ENCODE data around the gene AGBL5.

The AGBL5 gene

DNA sequence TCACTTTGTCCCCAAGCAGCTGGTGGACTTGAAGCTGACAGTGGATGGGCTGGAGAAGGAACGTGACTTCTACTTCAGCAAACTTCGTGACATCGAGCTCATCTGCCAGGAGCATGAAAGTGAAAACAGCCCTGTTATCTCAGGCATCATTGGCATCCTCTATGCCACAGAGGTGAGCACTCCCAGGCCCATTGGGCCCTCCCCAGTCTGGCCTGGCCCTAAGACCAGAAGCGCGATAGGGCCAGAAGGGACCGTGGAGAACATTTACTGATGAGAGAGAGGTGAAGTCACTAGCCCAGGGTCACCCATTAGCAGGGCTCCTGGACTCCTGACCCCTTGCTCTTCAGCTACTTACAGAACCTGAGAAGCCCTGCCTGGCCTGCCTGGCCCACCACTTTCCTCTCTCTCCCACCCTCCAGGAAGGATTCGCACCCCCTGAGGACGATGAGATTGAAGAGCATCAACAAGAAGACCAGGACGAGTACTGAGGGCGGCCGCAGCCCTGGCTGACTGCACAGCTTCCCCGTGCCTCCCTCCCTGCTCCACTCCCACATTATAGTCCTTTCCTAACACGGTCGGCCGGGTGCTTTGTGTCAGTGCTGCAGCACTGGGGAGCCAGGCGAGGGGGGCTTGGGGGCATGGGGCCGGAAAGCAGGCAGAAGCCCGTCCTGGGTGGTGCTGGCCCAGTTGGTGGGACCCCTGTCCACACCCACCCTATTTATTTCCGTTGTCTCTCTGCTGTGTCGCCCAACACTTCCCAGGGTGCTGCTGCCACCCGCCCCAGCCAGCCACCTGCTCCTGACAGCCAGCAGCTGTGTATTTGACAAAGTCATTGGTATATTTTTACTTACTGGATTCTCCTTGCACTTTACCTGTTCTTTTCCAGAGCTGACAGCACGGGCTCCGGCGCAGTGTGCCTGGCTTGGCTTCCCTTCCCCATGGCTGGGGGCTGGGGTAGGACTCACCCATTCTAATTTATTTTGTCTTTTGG lies 25.3 kb upstream of the AGBL5 start:
- Histone ChIP-seq H3K9ac (ENCODE audit: low read length) (no peak overlapping the region), H3F3A (ENCODE audit: insufficient read depth, low read length) (no peaks in the 10 kb centered on the region), H2AFZ (ENCODE audit: low read length) (no peak overlapping the region), H3K9me3 (replicated peaks; ENCODE audit: insufficient read depth, low read length) (no peaks in the 10 kb centered on the region), H3K27ac (ENCODE audit: low read length) (no peak overlapping the region), H3K36me3 (replicated peaks; ENCODE audit: insufficient read depth, low read length) (no peaks in the 10 kb centered on the region), H3K4me3 (ENCODE audit: low read length) (no peak overlapping the region), H3K27me3 (replicated peaks; ENCODE audit: insufficient read depth, low read length) (no peaks in the 10 kb centered on the region), H3K4me1 (ENCODE audit: low read length) (no peaks in the 10 kb centered on the region), H3K4me2 (ENCODE audit: low read depth, low read length) (no peak overlapping the region), H3K79me2 (ENCODE audit: low read length) (no peaks in the 10 kb centered on the region), H4K20me1 (ENCODE audit: insufficient read depth, low read length) (no peaks in the 10 kb centered on the region), H3K9me2 (replicated peaks; ENCODE audit: insufficient read depth, low read length) (no peaks in the 10 kb centered on the region)
- no peak for TF ChIP-seq EZH2 (optimal IDR thresholded peaks at IDR 0.05; ENCODE audit: low read depth, low read length)
- TF ChIP-seq EZH2phosphoT487 (IDR thresholded peaks at IDR 0.05; ENCODE audit: low read length), result no peak
- TF ChIP-seq, protein P1, sequence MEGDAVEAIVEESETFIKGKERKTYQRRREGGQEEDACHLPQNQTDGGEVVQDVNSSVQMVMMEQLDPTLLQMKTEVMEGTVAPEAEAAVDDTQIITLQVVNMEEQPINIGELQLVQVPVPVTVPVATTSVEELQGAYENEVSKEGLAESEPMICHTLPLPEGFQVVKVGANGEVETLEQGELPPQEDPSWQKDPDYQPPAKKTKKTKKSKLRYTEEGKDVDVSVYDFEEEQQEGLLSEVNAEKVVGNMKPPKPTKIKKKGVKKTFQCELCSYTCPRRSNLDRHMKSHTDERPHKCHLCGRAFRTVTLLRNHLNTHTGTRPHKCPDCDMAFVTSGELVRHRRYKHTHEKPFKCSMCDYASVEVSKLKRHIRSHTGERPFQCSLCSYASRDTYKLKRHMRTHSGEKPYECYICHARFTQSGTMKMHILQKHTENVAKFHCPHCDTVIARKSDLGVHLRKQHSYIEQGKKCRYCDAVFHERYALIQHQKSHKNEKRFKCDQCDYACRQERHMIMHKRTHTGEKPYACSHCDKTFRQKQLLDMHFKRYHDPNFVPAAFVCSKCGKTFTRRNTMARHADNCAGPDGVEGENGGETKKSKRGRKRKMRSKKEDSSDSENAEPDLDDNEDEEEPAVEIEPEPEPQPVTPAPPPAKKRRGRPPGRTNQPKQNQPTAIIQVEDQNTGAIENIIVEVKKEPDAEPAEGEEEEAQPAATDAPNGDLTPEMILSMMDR (IDR thresholded peaks at IDR 0.05; ENCODE audit: low read length), result no peak
- no peak for DNase-seq

DNA sequence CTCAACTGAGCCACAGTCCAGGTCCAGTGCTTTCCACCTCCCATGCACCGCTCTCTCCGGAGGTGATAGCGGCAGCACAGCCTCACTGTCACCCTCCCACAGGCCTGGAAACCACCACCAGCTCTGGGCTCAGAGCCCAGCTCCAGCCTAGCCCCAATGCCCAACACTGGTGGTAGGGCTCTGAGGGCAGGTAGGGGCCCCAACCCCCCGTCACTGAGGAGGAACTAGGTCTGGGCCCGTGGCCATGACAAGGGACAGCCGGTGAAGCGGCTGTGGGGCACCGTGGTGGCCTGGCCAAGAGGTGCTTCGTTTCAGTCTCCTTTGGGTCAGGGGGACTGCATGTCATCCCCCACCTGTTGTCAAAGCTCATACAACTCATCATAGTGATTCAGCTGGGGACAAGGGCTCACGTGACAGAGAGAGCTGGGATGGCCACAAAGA lies 24.2 kb upstream of the AGBL5 start:
- H3K4me2 ChIP-seq (ENCODE audit: low read depth, low read length), result no peak overlapping the region
- H3K9me3 ChIP-seq (replicated peaks; ENCODE audit: insufficient read depth, low read length), result no peaks in the 10 kb centered on the region
- no peak overlapping the region for H3K9ac ChIP-seq (ENCODE audit: low read length)
- H3K36me3 ChIP-seq (replicated peaks; ENCODE audit: insufficient read depth, low read length), result no peaks in the 10 kb centered on the region
- H3K27ac ChIP-seq (ENCODE audit: low read length), result no peak overlapping the region
- H3K4me1 ChIP-seq (ENCODE audit: low read length), result no peaks in the 10 kb centered on the region
- TF ChIP-seq, protein P1 (IDR thresholded peaks at IDR 0.05; ENCODE audit: low read length), result no peak
- TF ChIP-seq EZH2 (optimal IDR thresholded peaks at IDR 0.05; ENCODE audit: low read depth, low read length) (no peak), EZH2phosphoT487 (IDR thresholded peaks at IDR 0.05; ENCODE audit: low read length) (no peak)
- DNase-seq, result no peak
- H3K27me3 ChIP-seq (replicated peaks; ENCODE audit: insufficient read depth, low read length), result no peaks in the 10 kb centered on the region
- H3K4me3 ChIP-seq (ENCODE audit: low read length), result no peak overlapping the region
- no peaks in the 10 kb centered on the region for H3K79me2 ChIP-seq (ENCODE audit: low read length)
- H3K9me2 ChIP-seq (replicated peaks; ENCODE audit: insufficient read depth, low read length), result no peaks in the 10 kb centered on the region
- no peaks in the 10 kb centered on the region for H3F3A ChIP-seq (ENCODE audit: insufficient read depth, low read length)
- no peaks in the 10 kb centered on the region for H4K20me1 ChIP-seq (ENCODE audit: insufficient read depth, low read length)
- no peak overlapping the region for H2AFZ ChIP-seq (ENCODE audit: low read length)

DNA sequence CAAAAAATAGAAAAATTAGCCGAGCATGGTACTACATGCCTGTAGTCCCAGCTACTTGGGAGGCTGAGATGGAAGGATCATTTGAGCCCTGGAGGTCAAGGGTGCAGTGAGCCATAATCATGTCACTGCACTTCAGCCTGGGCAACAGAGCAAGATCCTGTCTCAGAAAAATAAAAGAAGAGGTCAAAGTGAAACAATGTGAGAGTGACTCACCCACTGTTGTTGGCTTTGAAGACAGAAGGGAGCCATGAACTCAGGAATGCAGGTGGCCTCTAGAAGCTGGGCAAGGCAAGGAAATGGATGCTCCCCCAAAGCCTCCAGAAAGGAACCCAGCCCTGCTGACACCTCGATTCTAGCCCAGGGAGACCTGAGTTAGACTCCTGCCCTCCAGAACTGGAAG lies 22.4 kb upstream of the AGBL5 start:
- Histone ChIP-seq H3K9ac (ENCODE audit: low read length) (no peak overlapping the region), H2AFZ (ENCODE audit: low read length) (no peak overlapping the region), H3K9me2 (replicated peaks; ENCODE audit: insufficient read depth, low read length) (no peaks in the 10 kb centered on the region), H3K36me3 (replicated peaks; ENCODE audit: insufficient read depth, low read length) (no peaks in the 10 kb centered on the region), H3K27ac (ENCODE audit: low read length) (no peak overlapping the region), H3F3A (ENCODE audit: insufficient read depth, low read length) (no peaks in the 10 kb centered on the region), H3K4me3 (ENCODE audit: low read length) (no peak overlapping the region), H3K9me3 (replicated peaks; ENCODE audit: insufficient read depth, low read length) (no peaks in the 10 kb centered on the region), H3K79me2 (ENCODE audit: low read length) (peaks cover 16% of the 10 kb centered on the region), H4K20me1 (ENCODE audit: insufficient read depth, low read length) (no peaks in the 10 kb centered on the region), H3K4me2 (ENCODE audit: low read depth, low read length) (no peak overlapping the region), H3K27me3 (replicated peaks; ENCODE audit: insufficient read depth, low read length) (no peaks in the 10 kb centered on the region), H3K4me1 (ENCODE audit: low read length) (peaks cover 1% of the 10 kb centered on the region)
- DNase-seq, result no peak
- TF ChIP-seq, protein P1 (IDR thresholded peaks at IDR 0.05; ENCODE audit: low read length), result no peak
- TF ChIP-seq EZH2 (optimal IDR thresholded peaks at IDR 0.05; ENCODE audit: low read depth, low read length), result no peak
- no peak for TF ChIP-seq EZH2phosphoT487 (IDR thresholded peaks at IDR 0.05; ENCODE audit: low read length)

Data from MM.1S (cell line).